GM18951 (cell line): Measurements from ENCODE around the gene WDR27.
"Not testable (repeated sequence)": the region's sequence is repeated elsewhere in the genome, so short reads cannot be mapped to it uniquely, and the experiment has no call there.

Experiments used
- POLR2A ChIP-seq: IDR thresholded peaks from 4 replicates; pipeline ENCODE4 v1.6.1; 2011; ENCODE audit warnings: mild to moderate bottlenecking; ENCODE audit not compliant: insufficient read length, insufficient read depth; ENCODE audit errors: extremely low read depth
- in situ Hi-C: fragments of 300-500 bp; cut with MboI; formaldehyde crosslinking; loops from one replicate; pipeline ENCODE4 v1.12.0; 2022; ENCODE audit warnings: low sequenced_read_pairs, mixed read lengths, inconsistent platforms; ENCODE audit not compliant: unreplicated experiment

The WDR27 gene

DNA sequence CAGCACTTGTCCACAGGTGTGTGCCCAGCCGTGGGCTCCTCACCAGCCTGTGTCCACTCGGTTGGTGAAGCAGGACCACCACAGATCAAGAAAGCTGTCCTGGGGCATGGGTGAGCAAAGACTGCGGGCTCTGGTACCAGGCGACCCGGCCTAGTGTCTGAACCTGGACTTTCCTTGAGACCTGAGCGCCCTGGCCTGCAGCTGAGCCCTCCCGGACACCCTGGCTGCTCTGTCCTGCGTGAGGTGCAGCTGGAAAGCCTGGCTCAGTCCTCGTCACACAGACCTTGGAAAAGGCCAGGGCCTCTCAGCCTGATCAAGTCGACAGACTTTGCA is 247.0 kb downstream of the WDR27 start:
- TF ChIP-seq POLR2A: no peak
- in situ Hi-C loops: no loop called here

GRCh38 chr6:169454204-169454871 is 247.5 kb downstream of the WDR27 start:
- no peak for TF ChIP-seq POLR2A
- in situ Hi-C loops: no loop called here

DNA sequence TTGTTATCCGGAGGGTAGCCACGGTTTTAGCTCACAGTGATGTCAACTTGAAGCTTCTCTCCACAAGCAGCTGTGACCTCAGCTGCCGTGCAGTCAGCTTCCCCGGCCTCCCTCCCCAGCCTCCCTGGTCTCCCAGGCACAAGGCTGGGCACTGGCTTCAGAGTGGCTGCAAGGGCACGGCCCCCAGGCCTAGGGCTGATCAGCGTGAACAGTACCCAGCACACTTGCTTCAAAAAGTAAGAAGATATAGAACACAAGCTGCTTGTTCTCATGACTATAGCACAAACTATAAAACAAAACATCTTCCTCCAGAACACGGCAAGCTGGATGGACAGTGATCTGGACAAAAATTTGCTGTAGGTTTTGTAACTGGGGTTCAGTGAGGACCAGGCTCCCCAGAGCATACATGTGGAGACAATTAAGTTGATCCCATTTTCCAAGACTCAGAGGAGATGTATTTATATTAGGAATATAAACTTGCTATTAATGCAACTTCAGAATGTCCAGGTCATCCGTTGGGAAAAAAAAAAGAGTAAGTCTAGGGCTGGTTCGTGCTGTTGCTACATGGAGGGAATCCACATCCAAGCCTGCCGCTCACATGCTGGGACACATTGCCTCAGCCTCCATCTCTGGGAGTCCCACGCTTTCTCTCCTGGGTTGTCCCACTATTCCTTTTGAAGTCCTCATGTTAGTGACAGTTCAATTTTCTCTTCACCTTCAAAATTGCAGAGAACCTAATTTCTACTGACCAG is 248.8 kb downstream of the WDR27 start:
- no peak for TF ChIP-seq POLR2A
- in situ Hi-C loops: no loop called here

DNA sequence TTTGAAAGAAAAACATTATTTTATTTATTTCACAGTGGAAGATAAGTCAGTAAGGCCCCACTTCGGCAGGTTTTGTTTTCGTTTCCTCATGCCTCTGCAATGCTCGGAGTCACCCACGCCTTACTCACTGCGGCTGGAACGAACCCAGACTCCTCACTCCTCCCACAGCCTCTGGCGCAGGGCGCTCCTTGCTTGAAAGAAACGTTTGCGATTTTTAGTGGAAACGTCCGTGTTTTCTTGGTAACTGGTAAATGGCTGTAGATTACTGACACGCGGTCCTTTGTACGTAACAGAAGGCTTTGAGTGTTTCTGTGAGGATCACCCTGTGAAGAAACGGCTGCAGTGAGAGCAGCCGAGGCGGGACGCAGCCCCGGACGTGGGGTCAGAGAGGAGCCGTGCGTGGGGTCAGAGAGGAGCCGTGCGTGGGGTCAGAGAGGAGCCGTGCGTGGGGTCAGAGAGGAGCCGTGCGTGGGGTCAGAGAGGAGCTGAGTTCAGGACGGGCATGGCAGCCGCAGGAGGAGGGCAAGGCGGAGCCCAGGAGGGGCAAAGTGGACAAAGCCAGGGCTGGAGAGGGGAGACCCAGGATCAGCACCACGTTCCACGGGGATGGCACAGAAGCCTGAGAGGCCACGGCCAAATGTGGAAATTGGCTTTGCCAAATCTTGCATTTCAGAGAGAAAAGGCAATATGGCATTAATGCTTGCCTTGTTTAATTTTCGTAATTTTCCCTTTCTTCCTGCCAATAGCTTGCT is 249.5 kb downstream of the WDR27 start:
- TF ChIP-seq POLR2A: no peak
- in situ Hi-C loops: no loop called here

- in situ Hi-C loops: no loop called here
- no peak for TF ChIP-seq POLR2A
These were observed 250.6 kb downstream of the WDR27 start for GRCh38 chr6:169451065-169451838.

- no peak for TF ChIP-seq POLR2A
- in situ Hi-C loops: no loop called here
These were observed 251.7 kb downstream of the WDR27 start for GRCh38 chr6:169450097-169450496.

DNA sequence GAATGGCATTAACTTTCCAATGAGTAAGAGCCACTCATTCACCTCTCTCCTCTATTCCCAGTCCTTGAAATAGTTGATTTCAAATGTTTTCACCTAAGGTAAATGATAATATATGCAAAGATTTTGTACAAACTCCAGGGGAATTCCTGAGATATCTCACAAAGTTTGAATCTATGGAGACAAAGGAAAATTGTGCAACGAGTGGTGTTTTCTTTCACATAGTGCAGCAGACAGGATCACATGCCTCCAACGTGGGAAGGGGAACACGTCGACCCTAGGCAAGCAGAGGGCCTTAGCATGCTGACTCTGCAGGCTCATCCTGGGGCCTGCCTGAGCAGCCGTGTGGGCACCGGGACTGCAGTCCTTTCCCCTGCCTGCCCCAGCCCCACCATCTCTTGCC is 252.6 kb downstream of the WDR27 start:
- in situ Hi-C loops: no loop called here
- TF ChIP-seq POLR2A: no peak

GRCh38 chr6:169445661-169446581 is 255.9 kb downstream of the WDR27 start:
- in situ Hi-C loops: no loop called here
- TF ChIP-seq POLR2A: no peak

- TF ChIP-seq POLR2A: no peak
These were observed 256.6 kb downstream of the WDR27 start for GRCh38 chr6:169445227-169445626.

GRCh38 chr6:169441292-169441691 is 260.5 kb downstream of the WDR27 start:
- in situ Hi-C loops: no loop called here
- TF ChIP-seq POLR2A: no peak

More at GRCh38 chr6:169445227-169445626, 256.6 kb downstream of the WDR27 start:
- in situ Hi-C loops: no loop called here

- in situ Hi-C loops: no loop called here
- TF ChIP-seq POLR2A: no peak
These were observed 262.1 kb downstream of the WDR27 start for GRCh38 chr6:169439710-169440109.

DNA sequence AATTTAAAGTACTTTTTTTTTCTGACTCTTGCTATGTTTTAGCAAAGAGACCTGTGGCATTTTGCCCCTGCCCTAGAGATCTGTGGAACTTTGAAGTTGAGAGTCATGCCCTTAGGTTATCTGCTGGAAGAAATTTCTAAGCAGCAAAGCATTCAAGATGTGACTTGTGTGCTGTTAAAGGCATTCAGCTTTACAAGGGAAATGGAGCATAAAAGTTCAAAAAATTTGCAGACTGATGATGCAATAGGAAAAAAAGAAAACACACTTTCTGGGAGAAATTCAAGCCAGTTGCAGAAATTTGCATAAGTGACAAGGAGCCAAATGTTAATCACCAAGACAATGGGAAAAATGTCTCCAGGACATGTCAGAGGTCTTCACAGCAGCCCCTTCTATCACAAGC is 267.3 kb downstream of the WDR27 start:
- in situ Hi-C loops: not testable (repeated sequence)
